GM18909 (cell line): ENCODE data around the gene PARP1.
A peak's percentile ranks its signal among the peaks of the same experiment; 100 is the strongest.
"Not testable (repeated sequence)": the region's sequence is repeated elsewhere in the genome, so short reads cannot be mapped to it uniquely, and the experiment has no call there.

ENCODE experiments used
- ATAC-seq: cut with Tn5 transposase; IDR thresholded peaks from one replicate; pipeline ENCODE4 v1.9.1; 2021; ENCODE audit warnings: mild to moderate bottlenecking; ENCODE audit not compliant: unreplicated experiment, poor library complexity

PARP1 gene

DNA sequence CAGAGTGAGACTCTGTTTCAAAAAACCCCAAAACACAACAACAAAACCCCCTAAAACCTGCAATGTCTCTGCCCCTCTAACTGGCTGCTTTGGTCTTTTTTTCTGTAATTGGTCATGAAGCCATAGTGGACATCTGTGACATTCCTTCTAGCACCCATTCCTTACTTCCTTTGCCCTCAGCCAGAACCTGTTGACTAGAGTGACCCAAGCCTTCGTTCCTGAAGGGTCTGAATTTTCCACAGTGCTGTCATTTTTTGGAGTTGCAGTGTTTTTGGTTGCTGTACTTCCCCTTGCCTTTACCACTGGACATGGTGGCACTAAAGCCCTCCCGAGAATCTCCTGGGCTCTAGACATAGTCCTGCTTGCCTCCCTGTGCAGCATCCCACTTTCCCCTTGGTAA, 50.5 kb downstream of the PARP1 start:
- no peak for ATAC-seq

DNA sequence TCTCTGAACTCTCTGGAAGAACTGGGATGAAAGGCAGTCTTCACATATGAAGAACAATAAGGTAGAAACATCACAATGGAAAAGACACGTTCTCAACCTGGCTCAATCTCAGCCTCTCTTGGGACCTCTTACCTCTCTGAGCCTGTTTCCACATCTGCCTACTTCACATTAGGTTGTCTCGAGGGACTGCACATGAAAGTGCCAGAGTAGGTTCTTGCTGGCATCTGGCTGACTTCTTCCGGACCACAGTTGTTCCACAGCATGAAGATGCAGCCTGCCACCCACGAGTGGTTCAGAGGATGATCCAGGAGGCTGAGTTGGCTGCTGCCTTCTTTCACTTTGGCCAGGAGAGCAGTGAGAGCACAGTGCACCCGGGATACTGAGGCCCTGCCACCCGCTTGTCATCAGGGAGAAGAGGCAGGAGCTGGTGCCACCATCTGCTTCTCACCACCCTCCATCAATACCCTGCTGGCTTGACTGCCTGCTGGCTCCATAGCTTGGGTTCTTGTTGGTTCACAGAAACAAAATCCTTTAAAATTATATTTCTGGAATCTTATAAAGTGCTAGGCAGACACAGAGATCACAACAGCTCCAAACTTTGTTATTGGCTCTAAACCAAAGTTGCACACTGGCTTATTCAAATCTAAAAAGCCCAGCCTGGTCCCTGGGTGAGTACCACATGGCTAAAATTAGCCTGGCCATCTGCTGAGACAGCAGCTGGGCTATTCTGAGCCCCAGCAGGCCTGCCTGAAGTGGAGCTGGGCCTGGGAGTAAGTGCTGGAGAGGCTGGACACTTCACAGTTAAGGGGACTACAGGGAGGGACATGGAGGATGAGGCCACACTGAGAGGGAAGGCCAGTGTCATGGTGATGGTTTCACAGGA, 52.0 kb downstream of the PARP1 start:
- ATAC-seq, result no peak

DNA sequence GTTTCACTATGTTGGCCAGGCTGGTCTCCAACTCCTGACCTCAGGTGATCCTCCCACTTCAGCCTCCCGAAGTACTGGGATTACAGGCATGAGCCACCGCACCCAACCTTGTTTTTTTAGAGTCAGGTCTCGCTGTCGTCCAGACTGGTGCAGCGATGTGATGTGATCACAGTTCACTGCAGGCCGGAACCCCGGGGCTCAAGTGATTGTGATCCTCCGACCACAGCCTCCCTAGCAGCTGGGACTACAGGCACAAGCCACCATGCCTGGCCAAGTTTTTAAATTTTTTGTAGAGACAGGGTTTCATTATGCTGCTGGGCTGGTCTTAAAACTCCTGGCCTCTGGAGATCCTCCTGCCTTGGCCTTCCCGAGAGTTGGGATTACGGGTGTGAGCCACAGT, 52.9 kb downstream of the PARP1 start:
- ATAC-seq, result no peak

DNA sequence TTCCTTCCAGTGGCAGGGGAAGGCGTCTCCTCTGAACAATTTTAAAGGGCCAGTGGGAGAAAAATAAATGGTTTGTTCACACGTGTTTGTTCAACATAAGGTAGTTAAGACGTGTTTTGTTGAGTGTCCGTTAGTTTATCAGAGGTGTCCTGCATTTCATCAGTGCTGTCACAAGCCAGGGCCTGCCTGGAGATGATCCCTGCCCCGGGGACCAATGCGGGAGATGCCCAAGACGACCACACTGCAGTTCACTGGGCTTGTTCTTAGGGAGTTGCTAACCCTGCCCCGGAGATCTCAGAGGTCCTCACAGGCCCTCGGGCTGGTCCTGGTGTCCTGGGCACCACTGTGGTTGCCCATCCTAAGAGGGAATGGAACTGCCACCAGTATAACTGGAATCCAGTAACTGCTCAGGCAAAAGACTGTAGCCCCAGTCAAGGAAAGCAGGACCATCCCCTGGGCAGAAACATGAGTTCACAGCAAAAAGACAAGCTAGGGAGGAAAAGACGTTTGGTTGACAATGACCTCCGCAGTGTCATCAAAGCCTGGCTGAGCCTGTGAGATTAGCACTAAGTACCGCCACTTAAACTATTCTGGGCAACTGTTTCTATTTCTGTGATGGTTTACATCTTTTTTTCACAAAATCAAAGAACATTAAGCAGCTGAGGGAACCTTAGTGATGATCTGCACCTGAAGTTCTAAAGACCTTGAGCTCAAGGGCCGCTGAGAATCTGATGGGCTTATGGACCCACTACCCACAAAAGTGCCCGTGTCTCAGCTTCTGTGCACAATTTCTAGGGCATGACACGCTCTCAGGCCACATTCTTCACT, 54.0 kb downstream of the PARP1 start:
- ATAC-seq, result no peak

DNA sequence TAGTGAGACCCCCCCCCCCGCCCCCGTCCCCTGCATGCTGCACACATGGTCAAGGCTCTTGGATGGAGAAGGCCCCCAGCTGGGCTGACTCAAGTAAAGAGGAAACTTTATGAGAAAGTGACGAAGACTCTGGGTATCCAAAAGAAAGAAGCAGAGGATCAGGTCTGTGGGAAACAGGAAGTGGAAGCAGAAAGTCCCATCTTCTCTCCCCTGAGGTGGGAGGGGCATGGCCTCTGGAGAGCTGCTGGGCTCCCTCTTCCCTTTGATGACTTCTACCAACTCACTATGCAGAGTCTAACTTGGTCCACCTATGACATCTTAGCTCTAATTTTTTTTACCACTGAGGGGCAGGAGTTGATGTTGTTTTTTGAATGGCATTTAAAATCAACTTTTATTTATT, 56.2 kb downstream of the PARP1 start:
- ATAC-seq, result no peak

DNA sequence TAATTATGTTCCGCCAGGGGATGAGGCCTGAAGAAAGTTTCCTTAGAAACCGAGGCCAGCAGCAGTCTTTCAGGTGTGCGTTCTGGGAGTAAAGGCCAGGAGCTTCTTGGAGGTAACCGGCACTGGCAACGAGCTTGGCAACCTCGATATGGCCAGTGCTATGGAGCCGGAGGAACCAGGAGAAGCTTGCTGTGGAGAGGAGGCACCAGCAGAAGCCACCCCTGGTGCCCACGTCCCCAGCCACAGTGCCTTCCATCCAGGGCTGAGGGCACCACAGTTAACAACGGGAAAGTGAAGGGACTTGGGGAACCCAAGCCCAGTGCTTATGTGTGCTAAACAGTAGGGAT, 57.4 kb downstream of the PARP1 start:
- ATAC-seq, result no peak

DNA sequence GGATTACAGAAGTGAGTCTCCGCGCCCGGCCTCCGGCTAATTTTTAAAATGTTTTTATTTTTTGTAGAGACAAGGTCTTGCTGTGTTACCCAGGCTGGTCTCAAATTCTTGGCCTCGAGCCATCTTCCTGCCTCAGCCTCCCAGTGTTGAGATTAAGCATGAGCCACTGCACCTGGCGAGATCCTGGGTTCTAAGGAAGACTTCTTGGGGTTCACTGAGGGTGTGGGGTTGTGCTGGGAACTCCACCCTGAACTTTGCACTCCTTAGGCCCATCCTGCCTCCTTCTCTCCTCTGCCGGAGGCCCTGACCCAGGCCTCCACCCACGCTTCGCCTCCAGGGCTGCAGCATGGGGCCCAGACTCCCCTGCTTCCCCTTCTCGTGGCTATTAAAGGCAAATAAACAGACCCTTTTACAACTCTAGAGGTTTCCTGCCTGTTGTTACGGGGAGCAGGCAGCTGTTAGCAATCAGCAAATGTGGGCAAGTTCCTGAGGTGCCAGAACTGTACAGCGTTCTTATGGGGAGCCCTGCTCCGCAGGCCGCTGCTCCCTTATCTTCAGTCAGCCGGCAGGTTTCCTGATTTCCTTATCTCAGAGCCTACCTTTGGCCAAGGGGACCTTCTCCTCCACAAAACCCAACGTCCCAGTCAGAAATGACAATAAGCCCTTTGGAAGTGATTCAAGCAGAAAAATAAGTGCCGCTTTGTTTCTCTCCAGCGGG, 57.9 kb downstream of the PARP1 start:
- ATAC-seq, result peak; percentile 55

DNA sequence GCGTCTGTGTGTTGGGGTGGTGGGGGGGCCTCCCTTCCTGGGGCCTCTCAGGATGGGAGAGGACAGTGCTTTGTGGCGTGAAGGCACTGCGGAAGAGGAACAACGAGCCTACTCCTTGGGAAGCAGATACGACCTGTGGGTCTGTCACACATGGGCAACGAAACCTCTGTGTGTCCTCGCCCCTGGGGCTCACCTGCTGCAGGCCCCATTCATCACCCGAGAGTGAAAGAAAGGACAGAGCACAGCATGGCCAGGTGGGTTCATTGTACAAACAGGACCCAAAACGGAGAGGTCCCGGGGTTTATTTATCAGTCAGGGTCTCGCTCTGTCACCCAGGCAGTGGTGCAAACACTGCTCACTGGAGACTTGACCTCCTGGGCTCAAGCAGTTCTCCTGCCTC, 58.8 kb downstream of the PARP1 start:
- no peak for ATAC-seq

DNA sequence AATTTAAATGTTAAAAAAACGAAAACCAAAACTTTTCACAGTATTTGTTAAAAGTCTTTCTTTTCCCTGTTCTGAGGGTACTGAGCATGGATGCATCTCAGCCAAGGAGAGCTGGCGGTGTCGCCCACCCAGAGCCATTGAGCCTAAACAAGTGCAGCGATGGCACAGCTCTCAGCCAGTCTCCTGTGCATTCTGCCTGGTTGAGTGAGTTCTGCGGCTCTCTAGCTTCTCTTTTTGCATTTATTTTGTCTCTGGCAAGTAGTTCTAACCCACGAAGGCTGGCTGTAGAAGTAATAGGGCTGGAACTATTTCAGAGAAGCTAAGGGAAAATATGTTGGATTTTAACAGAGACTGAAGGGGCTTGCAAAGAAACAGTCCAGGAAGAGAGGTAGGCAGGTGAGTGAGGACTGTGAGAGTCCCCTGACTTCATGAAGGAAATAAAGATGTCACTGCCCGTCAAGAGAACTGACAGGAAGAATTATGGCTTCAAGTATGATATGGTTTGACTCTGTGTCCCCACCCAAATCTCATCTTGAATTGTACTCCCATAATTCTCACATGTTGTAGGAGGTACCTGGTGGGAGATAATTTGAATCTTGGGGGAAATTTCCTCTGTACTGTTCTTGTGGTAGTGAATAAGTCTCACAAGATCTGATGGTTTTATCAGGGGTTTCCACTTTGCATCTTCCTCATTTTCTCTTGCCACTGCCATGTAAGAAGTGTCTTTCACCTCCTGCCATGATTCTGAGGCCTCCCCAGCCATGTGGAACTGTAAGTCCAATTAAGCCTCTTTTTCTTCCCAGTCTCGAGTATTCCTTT, 63.2 kb downstream of the PARP1 start:
- ATAC-seq, result no peak

DNA sequence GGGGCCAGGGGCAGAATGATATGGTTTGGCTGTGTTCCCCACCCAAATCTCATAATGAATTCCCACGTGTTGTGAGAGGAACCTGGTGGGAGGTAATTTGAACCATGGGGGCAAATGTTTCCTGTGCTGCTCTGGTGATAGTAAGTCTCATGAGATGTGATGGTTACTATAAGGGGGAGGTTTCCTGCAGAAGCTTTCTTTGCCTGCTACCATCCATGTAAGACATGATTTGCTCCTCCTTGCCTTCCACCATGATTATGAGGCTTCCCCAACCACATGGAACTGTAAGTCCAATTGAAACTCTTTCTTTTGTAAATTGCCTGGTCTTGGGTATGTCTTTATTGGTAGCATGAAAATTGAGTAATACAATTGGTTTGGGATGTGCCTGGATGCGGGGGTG, 65.2 kb downstream of the PARP1 start:
- no peak for ATAC-seq

DNA sequence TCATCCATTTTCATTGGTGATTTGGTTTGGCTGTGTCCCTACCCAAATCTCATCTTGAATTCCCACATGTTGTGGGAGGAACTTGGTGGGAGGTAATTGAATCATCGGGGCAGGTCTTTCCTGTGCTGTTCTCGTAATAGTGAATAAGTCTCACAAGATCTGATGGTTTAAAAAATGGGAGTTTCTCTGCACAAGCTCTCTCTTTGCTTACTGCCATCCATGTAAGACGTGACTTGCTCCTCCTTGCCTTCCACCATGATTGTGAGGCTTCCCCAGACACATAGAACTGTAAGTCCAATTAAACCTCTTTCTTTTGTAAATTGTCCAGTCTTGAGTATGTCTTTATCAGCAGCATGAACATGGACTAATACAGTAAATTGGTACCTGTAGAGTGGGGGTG, 67.8 kb downstream of the PARP1 start:
- not testable (repeated sequence) for ATAC-seq

DNA sequence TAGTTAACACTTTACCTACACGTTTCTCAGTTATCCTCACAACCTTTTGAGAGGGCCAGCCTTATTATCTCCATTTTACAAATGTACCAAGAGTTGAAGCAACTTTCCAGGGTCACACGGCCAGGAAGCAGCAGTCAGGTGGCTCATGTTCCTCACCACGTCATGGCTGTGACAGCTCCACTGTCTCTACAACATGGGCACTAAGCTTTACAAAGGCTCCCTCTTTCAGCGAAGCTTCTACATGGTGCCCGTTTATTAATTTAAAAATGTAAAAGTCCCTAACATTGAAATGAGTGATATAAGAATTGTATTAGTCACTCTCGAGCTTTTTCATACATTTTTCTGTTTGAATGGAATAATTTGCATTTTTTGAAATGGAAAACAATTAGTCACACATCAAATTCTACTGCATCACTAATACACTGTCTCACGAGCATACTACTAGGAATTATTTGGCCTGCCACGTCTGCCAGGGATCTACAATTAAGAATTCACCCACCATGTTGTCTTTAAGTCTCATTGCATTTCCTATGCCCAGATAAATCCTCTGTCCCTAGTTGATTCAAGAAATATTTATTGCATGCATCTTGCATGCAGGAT, 70.5 kb downstream of the PARP1 start:
- ATAC-seq, result no peak

DNA sequence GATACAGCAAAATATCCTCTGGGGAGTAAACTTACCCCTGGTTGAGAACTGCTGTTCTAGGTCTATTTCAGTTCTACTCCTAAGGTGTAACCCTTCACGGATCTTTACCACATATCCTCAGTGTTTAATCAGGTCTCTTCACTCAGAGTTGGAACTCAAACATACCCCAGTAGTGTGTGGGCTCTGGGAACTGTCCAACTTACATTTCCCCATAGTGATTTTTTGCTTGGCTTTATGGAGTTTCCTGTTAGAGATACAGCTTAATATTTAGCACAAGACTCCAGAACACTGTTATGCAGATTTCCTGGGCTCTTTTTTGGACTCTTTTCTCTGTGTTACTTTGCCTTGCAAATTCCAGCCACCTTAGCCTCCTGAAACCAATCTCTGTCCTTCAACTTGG, 72.2 kb downstream of the PARP1 start:
- ATAC-seq, result no peak

DNA sequence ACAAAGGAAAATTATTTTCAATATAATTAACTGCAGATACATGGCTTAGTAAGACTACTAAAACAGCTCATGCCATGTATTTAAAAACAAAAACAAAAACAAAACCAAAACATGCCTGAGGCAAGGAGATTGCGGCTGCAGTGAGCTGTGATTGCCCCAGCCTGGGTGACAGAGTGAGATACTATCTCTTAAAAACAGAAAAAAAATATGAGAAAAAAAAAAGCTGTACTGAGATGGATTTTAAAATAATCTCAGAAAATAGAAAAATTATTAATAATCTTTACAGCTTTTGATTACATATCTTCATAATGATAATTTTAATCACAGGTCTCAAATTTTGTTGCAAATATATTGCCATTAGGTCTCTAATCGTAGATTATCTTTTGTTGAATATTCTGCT, 74.9 kb downstream of the PARP1 start:
- no peak for ATAC-seq

DNA sequence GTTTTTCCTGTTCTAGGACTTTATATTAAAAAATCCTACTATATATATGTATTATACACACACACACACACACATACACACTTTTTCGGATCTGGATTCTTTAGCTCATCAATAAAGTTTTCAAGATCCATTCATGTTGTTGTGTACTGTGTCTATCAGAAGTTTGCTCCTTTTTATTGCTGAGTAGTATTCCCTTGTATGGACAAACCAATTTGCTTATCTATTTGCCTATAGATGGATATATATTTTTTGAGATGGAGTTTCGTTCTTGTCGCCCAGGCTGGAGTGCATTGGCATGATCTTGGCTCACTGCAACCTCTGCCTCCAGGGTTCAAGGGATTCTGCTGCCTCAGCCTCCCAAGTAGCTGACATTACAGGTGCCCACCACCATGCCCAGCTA, 78.7 kb downstream of the PARP1 start:
- ATAC-seq, result no peak

DNA sequence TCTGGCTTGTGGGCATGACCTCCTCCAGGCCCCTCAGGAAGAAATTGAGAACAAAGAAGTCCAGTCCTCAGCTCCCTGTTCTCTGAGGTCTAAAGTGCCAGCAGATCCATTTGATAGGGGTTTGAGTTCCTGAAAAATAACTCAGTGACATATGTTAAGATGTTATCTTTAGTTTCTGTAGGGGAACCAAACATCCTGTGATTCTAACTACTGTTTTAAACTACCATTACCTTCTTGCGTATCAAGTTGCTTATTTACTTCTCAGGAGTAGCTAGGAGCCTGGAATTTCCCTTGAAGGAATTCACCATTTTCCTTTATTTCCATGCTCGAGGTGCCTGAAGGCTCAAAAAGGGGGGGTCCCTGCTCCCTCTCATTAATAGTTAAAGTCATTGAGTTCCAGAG, 80.1 kb downstream of the PARP1 start:
- no peak for ATAC-seq

DNA sequence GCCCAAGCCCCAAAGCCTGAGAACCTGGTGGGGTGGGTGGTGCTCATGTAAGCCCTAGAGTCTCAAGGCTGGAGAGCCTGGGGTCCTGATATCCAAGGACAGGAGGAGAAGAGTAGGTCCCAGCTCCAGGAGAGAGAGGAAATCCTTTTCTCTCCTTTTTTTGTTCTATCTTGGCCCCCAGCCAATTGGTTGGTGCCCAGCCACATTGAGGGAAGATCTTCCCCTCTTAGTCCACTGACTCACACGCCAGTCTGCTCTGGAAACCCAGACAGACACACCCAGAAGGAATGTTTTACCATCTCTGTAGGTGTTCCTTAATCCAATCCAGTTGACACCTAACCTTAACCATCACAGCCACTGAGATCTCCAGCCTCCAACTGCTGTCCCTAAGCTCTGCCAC, 82.7 kb downstream of the PARP1 start:
- no peak for ATAC-seq

DNA sequence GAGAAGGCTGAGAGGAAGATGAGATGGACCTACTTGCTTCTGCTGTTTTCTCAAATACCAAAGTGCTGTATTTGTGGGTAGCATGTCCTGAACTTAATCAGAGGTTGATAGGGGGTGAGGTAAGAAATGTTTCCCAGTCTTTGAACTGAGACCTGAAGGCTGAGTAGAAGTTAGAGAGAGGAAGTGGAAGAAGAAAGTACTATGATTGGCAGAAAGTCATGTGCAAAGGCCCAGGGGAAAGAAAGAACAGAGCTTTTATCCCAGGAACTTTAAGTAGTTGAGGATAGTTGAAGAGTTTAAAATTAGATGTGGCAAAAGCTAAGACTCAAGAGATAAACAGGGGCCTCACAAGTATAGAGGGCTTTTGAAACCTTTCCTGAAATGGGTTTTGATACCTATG, 83.4 kb downstream of the PARP1 start:
- no peak for ATAC-seq

DNA sequence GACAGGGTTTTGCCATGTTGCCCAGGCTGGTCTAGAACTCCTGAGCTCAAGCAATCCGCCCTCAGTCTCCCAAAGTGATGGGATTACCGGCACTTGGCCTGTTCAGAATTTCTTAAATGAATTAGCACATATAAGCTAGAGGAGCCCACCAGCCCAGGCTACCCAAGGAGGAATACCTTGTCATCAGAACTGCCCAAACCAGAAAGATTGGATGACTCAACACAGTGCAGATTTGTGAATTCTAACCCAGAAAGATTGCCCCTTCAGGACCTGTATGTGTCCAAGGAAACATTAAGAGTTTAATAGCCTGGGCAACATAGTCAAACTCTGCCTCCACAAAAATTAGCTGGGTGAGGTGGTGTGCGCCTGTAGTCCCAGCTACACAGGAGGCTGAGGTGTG, 84.9 kb downstream of the PARP1 start:
- no peak for ATAC-seq

DNA sequence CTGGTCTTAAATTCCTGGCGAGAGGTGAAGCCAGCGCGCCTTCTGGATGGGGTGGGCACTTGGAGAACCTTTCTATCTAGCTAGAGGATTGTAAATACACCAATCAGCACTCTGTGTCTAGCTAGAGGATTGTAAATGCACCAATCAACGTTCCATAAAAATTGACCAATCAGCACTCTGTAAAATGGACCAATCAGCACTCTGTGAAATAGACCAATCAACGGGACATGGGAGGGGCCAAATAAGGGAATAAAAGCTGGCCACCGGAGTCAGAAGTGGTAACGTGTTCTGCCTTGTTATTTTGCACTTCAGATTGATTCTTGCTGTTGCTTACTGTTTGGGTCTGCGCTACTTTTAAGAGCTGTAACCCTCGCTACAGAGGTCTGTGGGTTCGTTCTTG, 87.0 kb downstream of the PARP1 start:
- no peak for ATAC-seq
